ENCODE data around the gene FOXD4L1.
"Not testable (repeated sequence)": the region's sequence is repeated elsewhere in the genome, so short reads cannot be mapped to it uniquely, and the experiment has no call there.

FOXD4L1 gene

DNA sequence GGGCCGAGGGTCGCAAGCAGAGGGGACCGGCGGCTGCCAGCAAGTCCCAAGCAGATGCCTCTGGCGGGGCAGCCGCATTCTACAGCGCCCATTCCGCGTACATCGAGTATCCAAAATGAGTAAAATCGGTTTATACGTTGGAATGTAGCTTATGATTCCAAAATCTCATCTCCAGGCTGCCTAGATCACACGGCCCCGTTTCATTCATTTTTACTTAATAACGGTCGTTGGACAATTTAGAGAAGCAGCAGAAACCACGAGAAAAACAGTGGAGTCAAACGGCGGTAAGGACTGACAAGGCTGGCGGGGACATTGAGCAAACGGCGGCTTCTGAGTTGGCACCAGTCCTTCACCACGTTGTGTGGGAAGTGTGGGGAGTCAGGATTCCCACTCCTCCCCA lies 5.6 kb downstream of the FOXD4L1 start:
- not testable (repeated sequence) for H3K4me3 ChIP-seq (ENCODE audit: low read length); H3K36me3 ChIP-seq (ENCODE audit: control insufficient read depth, insufficient read depth, low read length); H3K4me1 ChIP-seq (ENCODE audit: control insufficient read depth, insufficient read depth, low read length); H3K27ac ChIP-seq (ENCODE audit: low read length); DNase-seq (ENCODE audit: low read depth, low spot score); H3K9me3 ChIP-seq (ENCODE audit: control insufficient read depth, insufficient read depth, low read length)
- H3K27me3 ChIP-seq (ENCODE audit: control insufficient read depth, insufficient read depth, low read length) = peaks cover 24% of the 10 kb centered on the region
- WGBS (ENCODE audit: insufficient coverage, insufficient read length) = no CpG with 5 or more reads among the region's 23 CpGs

DNA sequence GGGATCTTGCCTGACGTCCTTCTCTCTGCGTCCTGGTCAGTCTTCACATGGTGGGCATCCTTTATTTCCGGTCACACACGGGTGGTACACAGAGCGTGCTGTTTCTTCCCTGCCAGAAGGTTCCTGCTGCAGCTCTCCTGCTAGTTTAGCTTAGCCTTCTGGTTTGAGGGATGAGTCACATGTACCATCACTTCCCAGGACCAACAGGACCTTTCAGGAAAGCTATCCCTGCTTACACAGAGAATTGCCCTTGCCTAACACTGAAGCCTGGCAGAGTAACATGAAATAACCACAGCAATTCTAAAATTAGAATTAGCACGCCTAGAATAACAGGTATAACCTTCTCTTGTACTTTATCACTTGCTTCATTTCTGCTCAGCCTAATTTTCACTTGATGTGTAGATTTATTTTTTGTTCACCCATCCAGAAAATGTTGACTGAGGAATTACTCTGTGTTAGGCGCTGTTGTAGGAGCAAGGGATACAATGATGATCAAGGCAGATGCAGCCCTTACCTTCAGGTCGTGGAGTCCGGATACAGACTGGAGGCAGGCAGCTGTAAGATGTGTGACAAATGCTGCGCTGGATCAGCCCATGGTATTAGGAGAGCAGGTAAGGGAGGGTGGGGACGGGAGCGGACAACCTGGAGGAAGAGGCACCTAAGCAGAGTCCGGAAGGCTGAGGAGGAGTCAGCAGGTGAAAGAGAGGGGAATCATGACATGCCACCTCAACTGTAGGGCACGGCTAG lies 9.1 kb downstream of the FOXD4L1 start:
- no CpG with 5 or more reads among the region's 14 CpGs for WGBS (ENCODE audit: insufficient coverage, insufficient read length)
- H3K27me3 ChIP-seq (ENCODE audit: control insufficient read depth, insufficient read depth, low read length) = peaks cover 12% of the 10 kb centered on the region
- not testable (repeated sequence) for H3K27ac ChIP-seq (ENCODE audit: low read length); H3K4me3 ChIP-seq (ENCODE audit: low read length); H3K4me1 ChIP-seq (ENCODE audit: control insufficient read depth, insufficient read depth, low read length); H3K36me3 ChIP-seq (ENCODE audit: control insufficient read depth, insufficient read depth, low read length); DNase-seq (ENCODE audit: low read depth, low spot score); H3K9me3 ChIP-seq (ENCODE audit: control insufficient read depth, insufficient read depth, low read length)

DNA sequence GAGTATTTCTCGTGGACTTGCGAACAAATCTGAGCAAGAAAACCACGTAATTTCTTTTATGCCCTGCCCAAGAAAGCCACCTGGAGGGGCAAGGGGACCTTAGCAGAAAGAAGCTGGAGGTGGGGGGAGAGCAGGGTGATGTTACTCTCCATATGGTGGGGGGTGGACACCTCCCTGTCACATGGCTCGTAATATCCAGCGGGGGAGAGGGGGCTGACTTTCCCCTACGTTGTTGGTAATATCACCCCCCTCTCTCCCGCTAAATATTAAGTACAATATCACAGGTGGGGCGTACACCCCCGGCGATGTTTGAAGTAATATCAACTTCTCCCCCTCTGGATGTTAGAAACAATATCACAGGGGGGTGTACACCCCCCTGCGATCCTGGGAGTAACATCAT lies 9.7 kb downstream of the FOXD4L1 start:
- H3K36me3 ChIP-seq (ENCODE audit: control insufficient read depth, insufficient read depth, low read length); H3K9me3 ChIP-seq (ENCODE audit: control insufficient read depth, insufficient read depth, low read length); H3K4me3 ChIP-seq (ENCODE audit: low read length); H3K27ac ChIP-seq (ENCODE audit: low read length); H3K27me3 ChIP-seq (ENCODE audit: control insufficient read depth, insufficient read depth, low read length); H3K4me1 ChIP-seq (ENCODE audit: control insufficient read depth, insufficient read depth, low read length); DNase-seq (ENCODE audit: low read depth, low spot score): not testable (repeated sequence)
- WGBS (ENCODE audit: insufficient coverage, insufficient read length) = no CpG with 5 or more reads among the region's 11 CpGs

DNA sequence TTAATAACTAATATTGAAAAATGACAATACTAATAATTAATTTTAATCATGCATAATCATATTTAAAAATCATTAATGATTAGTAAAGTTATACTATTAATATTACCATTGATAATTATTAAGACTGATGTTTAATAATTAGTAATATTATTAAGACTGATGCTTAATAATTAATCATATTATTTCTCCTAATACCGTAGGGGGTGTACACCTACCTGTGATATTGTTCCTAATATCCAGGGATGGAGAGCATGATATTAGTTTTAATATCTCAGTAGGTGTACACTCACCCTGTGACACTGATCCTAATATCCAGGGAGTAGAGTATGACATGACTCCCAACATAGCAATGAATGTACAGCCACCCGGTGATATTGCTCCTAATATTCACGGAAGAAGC lies 12.4 kb downstream of the FOXD4L1 start:
- not testable (repeated sequence) for H3K4me1 ChIP-seq (ENCODE audit: control insufficient read depth, insufficient read depth, low read length); H3K4me3 ChIP-seq (ENCODE audit: low read length); H3K36me3 ChIP-seq (ENCODE audit: control insufficient read depth, insufficient read depth, low read length); H3K27me3 ChIP-seq (ENCODE audit: control insufficient read depth, insufficient read depth, low read length); DNase-seq (ENCODE audit: low read depth, low spot score); H3K27ac ChIP-seq (ENCODE audit: low read length); H3K9me3 ChIP-seq (ENCODE audit: control insufficient read depth, insufficient read depth, low read length)
- WGBS (ENCODE audit: insufficient coverage, insufficient read length) = no CpG with 5 or more reads among the region's 3 CpGs

DNA sequence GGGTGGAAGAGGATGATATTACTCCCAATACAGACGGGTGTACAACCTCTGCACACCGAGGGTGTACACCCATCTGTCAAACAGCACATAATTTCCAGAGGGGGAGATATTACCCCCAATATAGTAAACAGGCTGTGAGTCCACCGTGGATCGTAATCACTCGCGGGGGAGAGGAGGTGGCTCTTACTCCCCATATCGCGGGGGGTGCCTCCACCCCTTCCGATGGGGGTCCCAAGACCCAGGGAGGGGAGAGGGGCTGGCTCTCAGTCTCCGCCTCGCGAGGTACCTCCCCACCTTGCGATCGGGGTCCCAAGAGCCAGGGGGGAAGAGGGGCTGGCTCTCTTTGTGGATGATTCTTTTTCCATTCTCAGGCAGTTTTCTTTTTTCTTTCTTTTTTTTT lies 13.4 kb downstream of the FOXD4L1 start:
- no CpG with 5 or more reads among the region's 14 CpGs for WGBS (ENCODE audit: insufficient coverage, insufficient read length)
- not testable (repeated sequence) for H3K9me3 ChIP-seq (ENCODE audit: control insufficient read depth, insufficient read depth, low read length)

DNA sequence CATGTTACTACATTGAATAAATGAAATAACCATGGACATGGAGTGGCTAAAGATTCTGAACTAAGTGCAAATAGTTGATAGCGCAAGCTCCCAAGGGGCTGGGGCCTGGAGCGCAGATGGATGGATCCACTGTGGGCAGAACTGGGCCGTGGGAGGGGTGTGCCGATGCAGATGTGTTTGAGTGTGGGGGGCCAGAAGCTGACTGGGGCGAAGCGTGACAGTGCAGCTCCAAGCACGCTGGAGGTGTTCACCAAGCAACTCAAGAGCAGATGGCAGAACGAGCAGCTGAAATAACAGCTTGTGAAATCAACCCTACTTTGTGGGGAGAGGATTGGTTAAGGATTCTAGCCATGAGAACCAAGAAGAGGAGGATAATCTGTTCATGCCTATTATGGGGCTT lies 17.0 kb downstream of the FOXD4L1 start:
- no CpG with 5 or more reads among the region's 8 CpGs for WGBS (ENCODE audit: insufficient coverage, insufficient read length)
- not testable (repeated sequence) for H3K9me3 ChIP-seq (ENCODE audit: control insufficient read depth, insufficient read depth, low read length); H3K27ac ChIP-seq (ENCODE audit: low read length); DNase-seq (ENCODE audit: low read depth, low spot score); H3K36me3 ChIP-seq (ENCODE audit: control insufficient read depth, insufficient read depth, low read length); H3K4me3 ChIP-seq (ENCODE audit: low read length); H3K4me1 ChIP-seq (ENCODE audit: control insufficient read depth, insufficient read depth, low read length); H3K27me3 ChIP-seq (ENCODE audit: control insufficient read depth, insufficient read depth, low read length)

More for the DNA sequence above, 13.4 kb downstream of the FOXD4L1 start:
- not testable (repeated sequence) for DNase-seq (ENCODE audit: low read depth, low spot score); H3K36me3 ChIP-seq (ENCODE audit: control insufficient read depth, insufficient read depth, low read length); H3K27ac ChIP-seq (ENCODE audit: low read length); H3K27me3 ChIP-seq (ENCODE audit: control insufficient read depth, insufficient read depth, low read length); H3K4me3 ChIP-seq (ENCODE audit: low read length); H3K4me1 ChIP-seq (ENCODE audit: control insufficient read depth, insufficient read depth, low read length)

DNA sequence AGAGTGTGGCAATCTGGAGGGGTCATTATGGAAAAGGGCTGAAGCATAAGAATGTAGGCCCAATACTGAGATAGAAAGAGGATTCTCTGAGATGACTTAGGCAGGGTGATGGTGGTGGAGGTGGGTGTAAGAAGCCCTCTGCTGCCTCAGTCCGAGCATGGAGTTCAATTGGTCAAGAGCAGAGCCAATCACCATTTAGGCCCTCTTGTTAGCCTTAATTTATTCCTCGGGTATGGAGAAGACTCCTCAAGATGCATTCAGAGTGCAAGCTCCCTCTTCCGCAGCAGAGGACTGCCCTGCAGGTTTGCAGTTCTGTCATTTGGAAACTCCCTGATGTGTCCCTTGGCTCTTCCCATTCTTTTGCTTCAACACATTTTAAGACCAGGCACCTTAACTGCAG lies 17.5 kb downstream of the FOXD4L1 start:
- not testable (repeated sequence) for H3K9me3 ChIP-seq (ENCODE audit: control insufficient read depth, insufficient read depth, low read length); DNase-seq (ENCODE audit: low read depth, low spot score); H3K4me3 ChIP-seq (ENCODE audit: low read length); H3K27ac ChIP-seq (ENCODE audit: low read length); H3K27me3 ChIP-seq (ENCODE audit: control insufficient read depth, insufficient read depth, low read length); H3K36me3 ChIP-seq (ENCODE audit: control insufficient read depth, insufficient read depth, low read length); H3K4me1 ChIP-seq (ENCODE audit: control insufficient read depth, insufficient read depth, low read length)
- WGBS (ENCODE audit: insufficient coverage, insufficient read length) = no CpG with 5 or more reads among the region's 3 CpGs

DNA sequence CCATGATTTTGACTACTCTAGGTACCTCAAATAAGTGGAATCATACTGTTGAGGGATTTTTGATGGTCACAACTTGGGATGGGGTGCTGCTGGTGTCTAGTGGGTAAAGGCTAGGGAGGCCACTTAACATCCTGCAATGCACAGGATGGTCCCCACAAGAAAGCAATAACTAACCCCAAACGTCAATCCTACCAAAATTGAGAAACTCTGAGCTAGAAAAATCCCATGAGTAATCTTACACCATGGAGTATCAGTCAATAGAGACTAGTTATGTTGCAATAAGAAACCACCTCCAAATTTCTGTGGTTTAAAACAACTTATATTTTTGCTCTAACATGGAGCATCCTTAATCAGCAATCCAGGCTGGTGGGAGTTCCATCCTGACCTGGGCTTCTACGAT lies 18.6 kb downstream of the FOXD4L1 start:
- H3K4me3 ChIP-seq (ENCODE audit: low read length); H3K27me3 ChIP-seq (ENCODE audit: control insufficient read depth, insufficient read depth, low read length); H3K4me1 ChIP-seq (ENCODE audit: control insufficient read depth, insufficient read depth, low read length); H3K9me3 ChIP-seq (ENCODE audit: control insufficient read depth, insufficient read depth, low read length); DNase-seq (ENCODE audit: low read depth, low spot score); H3K36me3 ChIP-seq (ENCODE audit: control insufficient read depth, insufficient read depth, low read length); H3K27ac ChIP-seq (ENCODE audit: low read length): not testable (repeated sequence)
- no CpG with 5 or more reads among the region's 2 CpGs for WGBS (ENCODE audit: insufficient coverage, insufficient read length)

DNA sequence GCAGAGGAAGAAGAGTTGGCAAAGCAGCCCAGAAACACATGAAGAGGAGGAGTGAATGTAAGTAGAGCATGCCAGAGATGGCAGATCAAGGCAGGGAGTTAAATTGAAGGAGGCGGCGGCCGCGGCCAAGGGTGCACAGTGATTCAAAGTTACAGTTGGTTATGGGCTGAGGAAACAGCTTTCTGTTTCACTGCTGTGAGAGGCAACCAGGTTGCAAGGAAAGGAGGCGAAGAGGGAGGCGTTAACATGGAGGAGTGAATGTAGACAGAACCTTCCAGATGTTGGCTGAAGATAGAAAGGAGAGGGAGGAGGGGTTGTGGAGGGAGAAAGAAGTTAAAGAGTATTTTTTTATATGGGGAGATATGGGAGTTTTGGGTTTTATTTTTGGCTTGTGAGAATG lies 22.4 kb downstream of the FOXD4L1 start:
- H3K36me3 ChIP-seq (ENCODE audit: control insufficient read depth, insufficient read depth, low read length); DNase-seq (ENCODE audit: low read depth, low spot score); H3K27ac ChIP-seq (ENCODE audit: low read length); H3K9me3 ChIP-seq (ENCODE audit: control insufficient read depth, insufficient read depth, low read length); H3K4me3 ChIP-seq (ENCODE audit: low read length); H3K4me1 ChIP-seq (ENCODE audit: control insufficient read depth, insufficient read depth, low read length); H3K27me3 ChIP-seq (ENCODE audit: control insufficient read depth, insufficient read depth, low read length): not testable (repeated sequence)
- no CpG with 5 or more reads among the region's 6 CpGs for WGBS (ENCODE audit: insufficient coverage, insufficient read length)

DNA sequence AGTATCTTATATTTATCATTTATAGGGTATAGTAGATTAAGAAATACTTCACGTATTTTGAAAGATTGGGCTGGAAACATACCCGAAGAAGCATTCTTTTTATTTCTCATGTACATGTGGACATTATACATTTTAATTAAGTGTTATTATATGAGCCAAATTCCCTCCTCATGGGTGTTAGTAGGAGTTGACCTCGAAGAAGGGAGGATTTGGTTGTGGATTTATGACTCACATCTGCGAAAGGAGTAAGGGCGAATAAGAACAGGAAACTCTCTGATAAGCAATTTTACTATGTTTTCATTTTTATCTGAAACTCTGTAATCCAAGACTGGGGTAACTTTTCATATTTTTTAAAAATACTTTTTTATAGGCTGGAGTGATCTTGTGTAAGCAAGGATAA lies 23.0 kb downstream of the FOXD4L1 start:
- not testable (repeated sequence) for H3K27ac ChIP-seq (ENCODE audit: low read length); H3K36me3 ChIP-seq (ENCODE audit: control insufficient read depth, insufficient read depth, low read length); H3K4me1 ChIP-seq (ENCODE audit: control insufficient read depth, insufficient read depth, low read length); H3K9me3 ChIP-seq (ENCODE audit: control insufficient read depth, insufficient read depth, low read length); H3K4me3 ChIP-seq (ENCODE audit: low read length); DNase-seq (ENCODE audit: low read depth, low spot score); H3K27me3 ChIP-seq (ENCODE audit: control insufficient read depth, insufficient read depth, low read length)
- WGBS (ENCODE audit: insufficient coverage, insufficient read length) = no CpG with 5 or more reads among the region's 5 CpGs

GRCh38 chr2:113524986-113525385 lies 26.5 kb downstream of the FOXD4L1 start:
- H3K4me1 ChIP-seq (ENCODE audit: control insufficient read depth, insufficient read depth, low read length); H3K27ac ChIP-seq (ENCODE audit: low read length); DNase-seq (ENCODE audit: low read depth, low spot score); H3K4me3 ChIP-seq (ENCODE audit: low read length); H3K36me3 ChIP-seq (ENCODE audit: control insufficient read depth, insufficient read depth, low read length); H3K27me3 ChIP-seq (ENCODE audit: control insufficient read depth, insufficient read depth, low read length); H3K9me3 ChIP-seq (ENCODE audit: control insufficient read depth, insufficient read depth, low read length): not testable (repeated sequence)
- WGBS (ENCODE audit: insufficient coverage, insufficient read length) = no CpG with 5 or more reads among the region's 1 CpG
